ENCODE data around the gene MEGF11.

GRCh38 chr15:66222273-66223198 is 31.0 kb downstream of the MEGF11 start:
- TF ChIP-seq CTCF (IDR thresholded peaks at IDR 0.05) (no peak), POLR2AphosphoS5 (IDR thresholded peaks at IDR 0.05) (no peak), POLR2A (IDR thresholded peaks at IDR 0.05) (no peak), EP300 (IDR thresholded peaks at IDR 0.05) (no peak)
